HG02588 (cell line): ENCODE results near the gene TRMT112.

Source experiments
- ATAC-seq: cut with Tn5 transposase; IDR thresholded peaks from one replicate; pipeline ENCODE4 v1.9.1; 2021; ENCODE audit warnings: mild to moderate bottlenecking, moderate library complexity; ENCODE audit not compliant: unreplicated experiment

The TRMT112 gene

DNA sequence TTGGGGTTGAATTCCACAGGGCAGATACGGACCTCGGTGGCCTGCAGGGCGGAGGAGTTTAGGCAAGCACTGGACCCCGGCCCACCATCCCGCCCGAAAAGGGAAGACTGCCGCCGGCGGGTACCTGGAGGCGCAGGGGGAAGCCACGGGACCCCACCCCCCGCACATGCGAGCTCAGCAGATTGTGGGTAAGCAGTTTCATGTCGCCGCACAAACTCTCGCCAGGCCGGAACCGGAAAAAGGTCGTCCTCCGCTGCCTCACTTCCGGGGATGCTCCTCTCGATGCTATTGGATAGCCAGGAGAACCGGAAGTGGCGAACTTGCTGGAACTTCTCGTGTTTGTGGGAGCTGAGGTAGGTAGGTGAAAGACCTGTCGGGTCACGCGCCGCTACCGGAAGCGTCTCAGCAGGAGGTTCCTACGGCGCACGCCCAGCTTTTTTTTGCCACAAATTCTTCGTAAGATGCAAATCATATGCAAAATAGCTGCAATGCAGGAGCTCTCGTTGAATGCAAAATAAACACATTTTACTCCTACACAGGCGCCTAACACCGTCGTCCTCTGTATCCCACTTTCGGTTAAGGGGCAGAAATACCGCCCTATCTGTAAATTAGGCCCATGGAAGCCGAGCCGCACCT is at the start of gene TRMT112:
Gene TRMT112, minus strand, starts transcription at position 235 of the 636 bp plus-strand sequence. Its CDS starts 33 bp downstream, at position 202.
- ATAC-seq: peak; percentile 62

DNA sequence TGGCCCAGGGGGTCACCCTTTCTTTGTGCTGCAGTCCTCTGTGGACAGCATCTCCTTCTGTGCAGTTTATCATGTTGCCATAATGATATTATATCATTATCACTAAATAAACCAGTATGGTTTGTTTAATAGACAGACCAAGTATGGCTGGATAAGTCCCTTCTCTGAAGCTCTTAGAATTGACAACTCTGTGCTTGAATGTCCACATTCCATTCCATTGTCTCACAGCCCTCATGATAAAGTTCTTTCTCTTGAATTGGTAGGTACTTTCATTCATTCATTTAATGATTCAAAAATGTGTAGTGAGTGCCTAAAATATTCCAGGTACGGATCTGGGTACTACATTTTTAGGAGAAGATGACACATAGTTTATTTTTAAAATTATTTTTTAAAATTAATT is 49.4 kb upstream of the TRMT112 start:
- no peak for ATAC-seq

DNA sequence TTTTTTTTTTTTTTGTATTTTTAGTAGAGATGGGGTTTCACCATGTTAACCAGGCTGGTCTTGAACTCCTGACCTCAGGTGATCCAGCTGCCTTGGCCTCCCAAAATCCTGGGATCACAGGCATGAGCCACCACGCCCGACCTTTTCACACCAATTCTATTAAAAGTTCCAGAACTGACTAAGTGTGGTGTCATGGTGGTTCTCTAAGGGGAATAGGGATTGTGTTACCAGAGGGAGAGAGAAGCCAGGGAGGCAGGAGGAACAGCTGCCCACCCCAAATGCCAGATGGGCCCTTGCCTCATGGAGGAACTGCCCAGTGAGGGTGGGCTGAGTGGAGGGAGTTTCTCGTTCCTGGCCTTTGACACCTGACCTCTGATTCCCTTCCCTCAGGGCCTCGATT is 47.6 kb upstream of the TRMT112 start:
- ATAC-seq: no peak

DNA sequence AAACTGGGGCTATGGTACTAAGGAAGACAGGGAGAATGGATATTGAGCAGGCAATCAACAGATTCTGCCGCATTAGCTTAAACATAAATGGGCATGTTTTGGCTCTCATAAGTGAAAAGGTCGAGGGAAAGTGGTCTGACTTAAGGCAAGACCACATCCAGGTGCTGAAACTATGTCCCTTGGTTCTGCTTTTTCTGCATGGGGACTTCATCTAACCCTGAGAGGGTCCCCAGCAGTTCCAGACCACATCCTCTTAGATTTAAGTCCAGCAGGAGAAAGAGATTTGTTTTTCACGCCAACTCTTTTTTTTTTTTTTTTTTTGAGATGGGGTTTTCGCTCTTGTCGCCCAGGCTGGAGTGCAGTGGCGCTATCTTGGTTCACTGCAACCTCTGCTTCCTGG is 47.1 kb upstream of the TRMT112 start:
- no peak for ATAC-seq

DNA sequence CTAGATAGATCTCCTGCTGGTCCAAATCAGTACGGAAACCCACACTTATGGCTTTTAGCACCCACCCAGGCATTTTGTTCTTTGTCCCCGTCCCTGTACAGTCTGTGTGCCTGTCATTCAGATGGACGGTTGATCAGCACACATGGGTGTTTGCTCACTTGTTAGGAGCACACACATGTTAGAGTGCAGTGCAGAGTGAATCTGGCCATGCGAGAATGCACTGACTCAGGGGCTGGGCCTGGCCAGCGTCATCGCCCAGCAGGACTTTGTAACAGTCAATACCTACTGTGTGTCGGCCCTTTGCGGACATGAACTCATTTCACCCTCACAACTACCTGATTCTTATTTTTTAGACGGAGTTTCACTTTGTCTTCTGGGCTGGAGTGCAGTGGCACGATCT is 45.0 kb upstream of the TRMT112 start:
- ATAC-seq: no peak

DNA sequence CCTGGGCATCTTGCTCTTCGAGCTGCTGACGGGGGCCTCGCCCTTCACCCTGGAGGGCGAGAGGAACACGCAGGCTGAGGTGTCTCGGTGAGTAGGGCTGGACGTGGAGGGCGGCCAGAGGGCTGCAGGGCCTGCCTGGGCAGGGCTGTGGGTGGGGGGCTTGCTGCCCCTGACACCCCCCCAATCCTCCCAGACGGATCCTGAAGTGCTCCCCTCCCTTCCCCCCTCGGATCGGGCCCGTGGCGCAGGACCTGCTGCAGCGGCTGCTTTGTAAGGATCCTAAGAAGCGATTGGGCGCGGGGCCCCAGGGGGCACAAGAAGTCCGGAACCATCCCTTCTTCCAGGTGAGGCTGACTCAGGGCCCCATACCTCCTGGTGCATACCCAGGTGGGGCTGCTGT is 44.3 kb upstream of the TRMT112 start:
- no peak for ATAC-seq

DNA sequence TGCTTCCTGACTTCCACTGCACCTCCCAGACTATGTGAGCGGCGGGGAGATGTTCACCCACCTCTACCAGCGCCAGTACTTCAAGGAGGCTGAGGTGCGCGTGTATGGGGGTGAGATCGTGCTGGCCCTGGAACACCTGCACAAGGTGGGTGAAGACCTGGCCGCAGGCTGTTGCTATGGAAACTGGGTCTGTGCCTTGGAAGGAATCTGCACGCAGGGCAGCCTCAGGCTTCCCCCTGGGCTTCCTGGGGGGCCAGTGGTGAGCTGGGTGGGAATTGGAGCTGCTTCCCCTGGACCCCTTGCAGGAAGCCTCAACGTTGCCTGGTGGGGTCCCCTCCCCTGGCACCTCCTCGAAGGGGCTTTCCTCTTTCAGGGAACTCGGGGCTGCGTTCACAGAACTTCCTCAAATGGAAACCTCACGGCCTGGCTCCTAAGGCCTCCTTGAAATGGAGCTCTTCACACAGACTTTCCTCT is 43.1 kb upstream of the TRMT112 start:
- ATAC-seq: no peak

DNA sequence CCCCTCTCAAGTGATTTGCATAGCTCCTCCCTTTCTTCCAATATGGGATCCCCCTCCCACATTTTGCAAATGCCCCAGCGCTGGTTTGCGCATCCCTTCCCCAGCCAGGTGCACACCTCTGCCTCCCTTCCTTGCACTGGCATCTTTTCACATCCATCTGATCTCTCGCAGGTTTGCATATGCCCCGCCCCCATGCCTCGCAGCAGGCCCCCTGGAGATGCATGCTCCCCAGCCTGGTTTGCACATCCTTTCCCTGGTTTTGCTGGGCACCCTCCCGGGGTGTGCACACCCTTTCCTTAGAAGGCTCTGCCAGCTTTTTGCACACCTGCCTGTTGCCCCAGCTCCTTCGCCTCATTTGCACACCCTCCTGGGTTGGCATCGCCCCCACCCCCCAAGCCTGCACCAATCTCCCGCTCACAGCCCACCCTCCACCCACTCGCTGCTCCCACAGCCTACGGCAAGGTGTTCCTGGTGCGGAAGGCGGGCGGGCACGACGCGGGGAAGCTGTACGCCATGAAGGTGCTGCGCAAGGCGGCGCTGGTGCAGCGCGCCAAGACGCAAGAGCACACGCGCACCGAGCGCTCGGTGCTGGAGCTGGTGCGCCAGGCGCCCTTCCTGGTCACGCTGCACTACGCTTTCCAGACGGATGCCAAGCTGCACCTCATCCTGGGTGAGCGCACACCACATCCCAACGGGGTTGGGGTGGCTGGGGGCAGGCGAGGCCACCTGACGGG is 42.5 kb upstream of the TRMT112 start:
- ATAC-seq: no peak

DNA sequence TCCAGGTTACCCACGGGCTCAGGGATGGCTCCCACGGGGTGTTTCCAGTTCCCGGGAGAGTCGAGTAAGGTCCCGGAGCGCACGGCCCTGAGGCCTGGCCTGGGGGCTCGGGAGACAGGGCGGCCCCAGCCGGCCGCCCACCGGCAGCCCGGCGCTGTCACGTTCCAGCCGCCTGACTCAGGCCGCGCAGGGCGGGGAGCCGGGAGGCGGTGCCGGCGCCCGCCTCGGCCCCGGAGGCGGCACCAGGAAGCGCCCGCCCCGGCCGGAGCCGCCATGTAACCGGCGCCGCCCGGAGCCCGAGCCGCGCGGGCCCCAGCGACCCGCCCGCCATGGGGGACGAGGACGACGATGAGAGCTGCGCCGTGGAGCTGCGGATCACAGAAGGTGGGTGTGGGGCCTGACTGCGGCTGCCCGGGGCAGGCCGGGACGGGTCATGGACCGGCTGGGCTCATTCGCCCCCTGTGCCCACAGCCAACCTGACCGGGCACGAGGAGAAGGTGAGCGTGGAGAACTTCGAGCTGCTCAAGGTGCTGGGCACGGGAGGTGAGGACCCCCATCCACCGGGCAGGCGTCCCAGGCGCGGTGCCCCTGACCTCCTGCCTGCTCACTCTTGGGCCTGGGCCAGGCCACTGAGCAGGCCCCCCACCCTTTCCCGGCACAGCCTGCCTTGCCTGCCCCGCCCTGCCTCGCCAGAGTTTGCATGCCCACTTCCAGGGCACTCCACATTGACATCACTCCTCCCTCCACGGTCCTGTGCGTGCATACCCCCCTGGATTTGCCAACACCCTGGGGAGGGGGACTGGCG is 41.8 kb upstream of the TRMT112 start, which contains the start of gene RPS6KA4:
Gene RPS6KA4, plus strand, starts transcription at position 256 of the 805 bp plus-strand sequence. Its CDS starts 74 bp downstream, at position 330.
- ATAC-seq: peak; percentile 48

DNA sequence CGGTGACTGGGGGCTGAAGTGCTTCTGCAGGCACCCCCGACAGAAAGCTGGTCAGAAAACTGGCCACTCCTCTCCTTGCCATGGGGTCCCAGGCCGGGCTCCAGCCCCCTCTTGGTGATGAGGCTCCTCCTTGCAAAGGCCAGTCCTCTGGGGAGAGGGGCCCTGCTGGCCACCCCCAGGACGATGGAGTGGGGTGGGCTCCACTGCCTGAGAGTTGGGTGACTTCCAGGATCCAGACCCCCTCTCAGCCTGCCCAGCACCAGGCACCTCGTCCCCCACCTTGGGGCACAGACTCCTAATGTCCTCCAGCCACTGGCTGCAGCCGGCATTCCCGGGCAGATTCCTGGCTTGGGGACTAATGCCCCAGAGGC is 41.2 kb upstream of the TRMT112 start:
- no peak for ATAC-seq

DNA sequence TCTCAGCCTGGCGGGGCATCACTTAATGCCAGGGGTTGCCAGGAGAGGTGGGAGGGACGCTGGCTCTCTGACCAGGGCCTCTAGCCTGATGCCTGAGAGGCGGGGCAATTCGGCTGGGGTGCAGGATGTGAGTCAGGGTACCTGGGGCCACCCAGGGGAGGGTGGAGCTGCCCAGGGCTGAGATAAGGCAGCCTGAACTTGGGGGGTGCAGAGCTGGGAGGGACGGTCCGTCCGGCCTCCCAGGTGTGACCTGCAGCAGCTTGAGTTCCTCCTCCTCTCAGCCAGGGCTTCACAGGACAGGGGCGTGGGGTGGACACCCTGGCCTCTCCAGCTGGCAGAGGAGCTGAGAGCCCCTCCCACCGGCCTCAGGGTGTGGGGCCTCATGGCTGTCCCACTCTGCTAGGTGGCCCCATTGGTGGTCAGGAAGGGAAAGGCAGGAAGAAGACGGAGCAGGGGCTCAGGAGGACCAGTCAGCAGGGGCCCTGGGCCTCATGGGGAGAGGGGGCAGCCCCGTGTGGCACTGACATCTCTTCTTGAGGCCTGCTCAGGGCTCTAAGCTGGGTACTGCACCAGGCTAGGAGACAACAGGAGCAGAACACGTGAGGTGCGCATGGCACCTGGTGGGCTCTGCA is 40.7 kb upstream of the TRMT112 start:
- ATAC-seq: no peak

DNA sequence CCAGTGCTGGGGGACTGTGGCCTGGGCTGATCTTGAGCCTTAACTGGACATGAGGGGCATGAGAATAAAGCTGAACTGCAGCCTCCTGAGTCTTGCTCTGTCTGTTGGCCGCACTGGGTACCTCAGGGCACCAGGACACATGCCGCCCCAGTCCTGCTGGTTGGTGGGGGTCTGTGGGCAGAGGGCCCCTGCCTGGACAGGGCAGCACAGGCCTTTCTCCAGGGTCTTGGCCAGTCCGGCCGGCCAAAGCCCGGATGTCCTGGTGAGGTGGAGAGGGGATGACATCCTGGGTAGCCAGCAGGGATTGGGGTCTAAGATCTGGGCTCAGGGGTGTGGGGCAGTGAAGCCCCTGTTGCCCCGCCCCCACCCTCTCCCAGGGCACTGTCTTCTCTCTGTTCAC is 40.1 kb upstream of the TRMT112 start:
- no peak for ATAC-seq

DNA sequence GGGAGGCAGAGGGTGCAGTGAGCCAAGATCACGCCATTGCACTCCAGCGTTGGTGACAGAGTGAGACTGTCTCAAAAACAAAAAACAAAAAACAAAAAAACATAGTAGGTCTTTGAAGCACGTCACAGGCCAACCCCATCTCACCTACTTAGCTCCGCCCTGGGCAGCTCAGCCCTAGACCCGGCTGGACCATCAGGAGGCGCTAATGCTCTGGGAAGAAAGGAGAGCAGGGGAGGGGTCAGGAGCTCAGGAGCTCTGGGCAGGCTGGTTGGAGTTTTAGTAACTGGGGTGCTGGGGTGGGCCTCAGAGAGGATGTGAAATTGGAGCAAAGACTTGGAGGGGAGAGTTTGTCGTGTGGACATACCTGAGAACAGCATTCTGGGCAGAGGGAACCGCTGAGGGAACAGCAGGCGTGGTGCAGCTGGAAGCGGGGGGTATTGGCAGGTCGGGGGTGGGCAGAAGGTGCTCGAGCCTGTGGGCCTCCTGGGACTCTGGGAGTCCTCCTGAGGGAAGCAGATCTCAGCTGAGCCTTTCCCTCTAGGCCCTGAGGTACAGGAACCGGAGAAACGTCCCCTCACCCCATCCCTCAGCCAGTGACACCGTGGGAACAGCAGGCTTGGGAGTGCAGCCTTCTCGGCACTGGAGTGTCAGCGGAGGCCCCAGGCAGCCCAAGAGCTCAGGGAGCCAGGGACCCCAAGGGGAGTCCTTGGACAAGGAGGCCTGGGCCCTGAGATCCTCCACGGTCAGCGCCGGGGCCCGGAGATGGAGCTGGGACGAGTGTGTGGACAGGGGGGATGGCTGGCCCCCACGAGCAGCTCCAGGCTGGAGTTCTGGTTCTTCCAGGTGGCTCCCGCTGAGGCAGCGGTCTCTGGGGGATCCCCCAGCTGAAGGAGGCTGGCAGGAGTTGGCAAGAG is 39.4 kb upstream of the TRMT112 start:
- ATAC-seq: no peak

DNA sequence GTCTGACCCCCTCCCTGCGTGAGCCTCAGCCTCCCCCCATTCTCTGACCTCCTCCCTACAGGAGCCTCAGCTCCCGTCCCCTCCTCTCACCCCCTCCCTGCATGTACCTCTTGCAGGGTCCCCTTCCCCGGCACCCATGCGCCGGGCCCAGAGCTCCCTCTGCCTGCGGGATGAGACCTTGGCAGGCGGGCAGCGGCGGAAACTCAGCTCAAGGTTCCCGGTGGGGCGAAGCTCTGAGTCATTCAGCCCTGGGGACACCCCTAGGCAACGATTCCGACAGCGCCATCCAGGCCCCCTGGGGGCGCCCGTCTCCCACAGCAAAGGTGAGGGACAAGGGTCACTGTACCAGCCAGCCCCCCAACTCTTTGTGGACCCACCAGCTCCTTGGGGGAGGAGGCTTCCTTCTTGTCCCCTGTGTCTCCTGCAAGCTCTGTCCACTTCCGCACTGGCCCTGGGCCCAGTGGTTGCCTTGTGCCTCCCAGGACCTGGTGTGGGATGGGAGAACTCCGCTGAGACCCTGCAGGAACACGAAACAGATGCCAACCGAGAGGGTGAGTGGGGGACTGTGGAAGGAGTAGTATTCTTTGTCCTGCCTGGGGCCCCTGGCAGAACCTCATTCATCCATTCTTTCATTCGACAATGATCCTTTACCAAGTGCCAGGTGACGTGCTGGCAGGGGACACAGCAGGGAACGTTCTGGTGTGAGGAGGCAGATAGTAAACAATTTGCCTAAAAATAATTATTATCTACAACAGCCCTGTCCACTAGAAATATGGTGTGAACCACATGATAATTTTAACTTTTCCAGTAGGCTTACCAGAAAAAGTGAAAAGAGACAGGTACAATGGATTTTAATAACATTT is 38.0 kb upstream of the TRMT112 start:
- no peak for ATAC-seq

DNA sequence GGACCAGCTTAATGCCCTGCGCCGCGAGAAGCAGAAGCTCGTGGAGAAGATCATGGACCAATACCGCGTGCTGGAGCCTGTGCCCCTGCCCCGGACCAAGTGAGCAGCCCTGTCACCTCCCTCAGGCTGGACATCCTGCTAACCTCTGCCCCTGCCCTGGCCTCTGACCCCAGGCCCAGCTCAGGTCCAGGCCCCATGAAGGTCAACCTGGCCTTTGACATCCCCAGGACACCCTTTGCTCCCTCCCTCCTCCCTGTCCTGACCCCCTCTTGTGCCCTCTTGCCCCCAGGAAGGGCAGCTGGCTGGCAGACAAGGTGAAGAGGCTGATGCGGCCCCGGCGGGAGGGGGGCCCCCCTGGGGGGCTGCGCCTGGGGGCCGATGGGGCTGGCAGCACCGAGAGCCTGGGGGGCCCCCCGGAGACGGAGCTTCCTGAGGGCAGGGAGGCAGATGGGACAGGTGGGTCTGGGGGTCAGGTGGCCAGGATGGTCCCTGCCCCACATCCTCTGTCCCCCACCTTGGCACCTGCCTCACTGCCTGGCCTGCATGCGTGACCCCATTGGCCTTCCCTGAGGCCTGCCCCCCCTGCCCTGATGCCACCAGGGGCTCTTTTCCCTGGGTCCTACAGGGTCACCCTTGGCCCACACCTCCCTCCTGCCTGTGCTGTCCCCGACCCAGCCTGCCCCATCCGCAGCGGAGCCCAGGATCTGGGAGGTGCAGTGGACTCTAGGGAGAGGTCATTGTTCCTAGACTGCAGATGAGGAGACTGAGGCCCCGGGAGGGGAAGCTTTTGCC is 36.6 kb upstream of the TRMT112 start:
- no peak for ATAC-seq

DNA sequence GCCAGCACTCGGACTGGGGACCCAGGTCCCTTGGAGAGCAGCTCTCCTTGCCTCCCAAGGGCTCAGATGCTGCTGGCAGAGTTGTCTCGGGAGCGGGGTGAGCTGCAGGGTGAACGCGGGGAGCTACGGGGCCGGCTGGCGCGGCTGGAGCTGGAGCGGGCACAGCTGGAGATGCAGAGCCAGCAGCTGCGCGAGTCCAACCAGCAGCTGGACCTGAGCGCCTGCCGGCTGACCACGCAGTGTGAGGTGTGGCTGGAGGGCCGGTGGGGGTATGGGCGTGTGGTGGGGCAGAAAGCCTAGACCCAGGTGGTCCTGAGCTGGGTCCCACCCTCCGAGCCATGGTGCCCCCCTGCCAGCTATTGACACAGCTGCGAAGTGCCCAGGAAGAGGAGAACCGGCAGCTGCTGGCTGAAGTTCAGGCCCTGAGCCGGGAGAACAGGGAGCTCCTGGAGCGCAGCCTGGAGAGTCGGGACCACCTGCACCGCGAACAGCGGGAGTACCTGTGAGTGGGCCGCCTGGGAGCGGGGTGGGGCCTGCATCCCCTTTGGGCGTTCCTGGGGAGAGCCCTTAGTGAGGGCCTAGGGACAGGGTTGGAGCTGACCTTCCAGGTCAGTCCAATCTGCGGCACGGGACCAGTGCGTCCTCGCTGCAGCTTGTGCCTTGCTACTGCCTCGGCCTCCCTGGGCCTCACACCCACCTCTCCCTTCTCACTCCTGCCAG is 35.8 kb upstream of the TRMT112 start:
- no peak for ATAC-seq

DNA sequence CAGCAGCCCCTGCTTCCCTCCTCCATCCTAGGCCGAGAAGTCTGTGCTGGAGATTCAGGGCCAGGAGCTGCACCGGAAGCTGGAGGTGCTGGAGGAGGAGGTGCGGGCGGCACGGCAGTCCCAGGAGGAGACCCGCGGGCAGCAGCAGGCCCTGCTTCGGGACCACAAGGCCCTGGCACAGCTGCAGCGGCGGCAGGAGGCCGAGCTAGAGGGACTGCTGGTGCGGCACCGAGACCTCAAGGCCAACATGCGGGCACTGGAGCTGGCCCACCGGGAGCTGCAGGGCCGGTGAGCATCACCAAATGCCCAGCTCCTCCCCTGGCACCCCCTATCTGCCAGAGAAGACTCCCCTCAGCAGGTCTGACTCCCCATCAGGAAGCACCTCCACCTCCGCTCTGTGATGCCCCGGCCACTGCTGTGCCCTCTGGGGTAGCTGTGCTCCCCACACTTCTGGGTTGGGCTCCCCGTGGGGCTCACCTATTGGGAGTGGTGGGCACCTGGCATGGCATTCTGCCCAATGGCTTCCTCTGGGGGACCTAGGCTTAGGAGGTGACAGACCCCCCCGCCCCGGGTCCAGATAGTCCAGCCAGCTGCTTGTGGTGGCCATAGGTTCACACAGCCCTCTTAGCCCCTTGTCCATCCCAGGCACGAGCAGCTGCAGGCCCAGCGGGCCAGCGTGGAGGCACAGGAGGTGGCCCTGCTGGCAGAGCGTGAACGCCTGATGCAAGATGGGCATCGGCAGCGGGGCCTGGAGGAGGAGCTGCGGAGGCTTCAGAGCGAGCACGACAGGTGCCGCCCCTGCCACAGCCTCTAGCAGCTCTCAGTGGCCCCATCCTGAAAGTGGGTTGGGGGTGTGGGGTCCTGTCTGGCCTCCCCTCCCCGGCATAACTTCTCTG is 35.0 kb upstream of the TRMT112 start:
- ATAC-seq: no peak
